HG02884 (cell line): ENCODE data around the gene TDRKH.

Experiments used
- ATAC-seq: cut with Tn5 transposase; IDR thresholded peaks from one replicate; pipeline ENCODE4 v1.9.1; 2021; ENCODE audit warnings: mild to moderate bottlenecking, moderate library complexity; ENCODE audit not compliant: unreplicated experiment

The TDRKH gene

GRCh38 chr1:151790071-151790939 lies at the start of gene TDRKH:
TSS of gene TDRKH (minus strand) at chr1:151790500. CDS start at chr1:151783022, 7,478 bp downstream.
- peak; percentile 89 for ATAC-seq

- no peak for ATAC-seq
These were observed 49.4 kb upstream of the TDRKH start, which contains the start of gene C2CD4D for GRCh38 chr1:151839457-151840403. TSS of gene C2CD4D (minus strand) at chr1:151839820. CDS start at chr1:151838989, 831 bp downstream.

GRCh38 chr1:151839082-151839412 lies 48.7 kb upstream of the TDRKH start:
- ATAC-seq, result no peak

- no peak for ATAC-seq
These were observed 48.2 kb upstream of the TDRKH start for GRCh38 chr1:151838222-151839081.

- ATAC-seq, result no peak
These were observed 47.6 kb upstream of the TDRKH start for GRCh38 chr1:151837884-151838221.

GRCh38 chr1:151837197-151837596 lies 46.9 kb upstream of the TDRKH start:
- no peak for ATAC-seq

- ATAC-seq, result no peak
These were observed 45.3 kb upstream of the TDRKH start for GRCh38 chr1:151835596-151835995.

GRCh38 chr1:151834239-151834638 lies 43.9 kb upstream of the TDRKH start:
- ATAC-seq, result no peak

GRCh38 chr1:151833172-151833900 lies 43.0 kb upstream of the TDRKH start:
- ATAC-seq, result no peak

GRCh38 chr1:151832318-151832980 lies 42.1 kb upstream of the TDRKH start:
- no peak for ATAC-seq

- no peak for ATAC-seq
These were observed 41.3 kb upstream of the TDRKH start, which contains the start of gene RORC for GRCh38 chr1:151831605-151832004. TSS of gene RORC (minus strand) at chr1:151831802. CDS start at chr1:151831764, 38 bp downstream.

GRCh38 chr1:151831256-151831591 lies 40.9 kb upstream of the TDRKH start:
- no peak for ATAC-seq

GRCh38 chr1:151830055-151830454 lies 39.8 kb upstream of the TDRKH start:
- no peak for ATAC-seq

- ATAC-seq, result no peak
These were observed 39.2 kb upstream of the TDRKH start for GRCh38 chr1:151829352-151830046.

GRCh38 chr1:151828921-151829320 lies 38.6 kb upstream of the TDRKH start:
- no peak for ATAC-seq

GRCh38 chr1:151827853-151828252 lies 37.6 kb upstream of the TDRKH start:
- ATAC-seq, result no peak

- no peak for ATAC-seq
These were observed 35.7 kb upstream of the TDRKH start for GRCh38 chr1:151825751-151826660.

GRCh38 chr1:151825204-151825603 lies 34.9 kb upstream of the TDRKH start:
- no peak for ATAC-seq
